ENCODE measurements around the gene ARL11. TPM values are rescaled to one million over a fixed set of nuclear protein-coding genes. Genes with fewer than 3 reads are reported as not detected.

Gene ARL11
- total RNA-seq, 2 experiments from 2014 or later = 1.9 TPM

Other genes starting within 250 kb of the ARL11 start
- gene CAB39L, start 184.4 kb upstream of the ARL11 start, total RNA-seq = 1 to 10 TPM; 2.3 to 2.6 TPM
- 10 to 100 TPM; 13.5 to 15.1 TPM for gene SETDB2, start 184.2 kb upstream of the ARL11 start, total RNA-seq
- gene PHF11, start 132.6 kb upstream of the ARL11 start, total RNA-seq = 10 to 100 TPM; 93.4 to 94.8 TPM
- gene RCBTB1, start 42.9 kb upstream of the ARL11 start, total RNA-seq = 10 to 100 TPM; 18.6 to 19.3 TPM
- gene EBPL, start 63.0 kb downstream of the ARL11 start, total RNA-seq = 10 to 100 TPM; 19.8 to 25.0 TPM
- 10 to 100 TPM; 38.7 to 41.2 TPM for gene KPNA3, start 164.2 kb downstream of the ARL11 start, total RNA-seq